GM23338 (cell line): ENCODE data around the gene ZNF280C. TPM values are rescaled to one million over a fixed set of nuclear protein-coding genes. Genes with fewer than 3 reads are reported as not detected.

Experiments used
- ATAC-seq: fragments of 200-7000 bp; cut with Tn5 transposase; 3 replicates; pipeline ENCODE4 v1.9.1; 2020
- DNase-seq: peaks from one replicate; pipeline ENCODE4 v3.0.0-alpha.2; 2015; ENCODE audit warnings: low spot score
- H2AFZ ChIP-seq: fragments of 200-600 bp; sonication (generic); 2 replicates; pipeline ENCODE4 v1.8.0; 2016; ENCODE audit warnings: antibody characterized with exemption, mild to moderate bottlenecking, moderate library complexity
- H3F3A ChIP-seq: fragments of 200-600 bp; sonication (generic); replicated peaks from 2 replicates; pipeline ENCODE4 v1.8.0; 2017; ENCODE audit warnings: antibody characterized with exemption, mixed run types, low read depth
- H3K27ac ChIP-seq: fragments of 200-600 bp; sonication (generic); 2 replicates; pipeline ENCODE4 v1.6.1; 2016; ENCODE audit warnings: low read depth
- H3K27me3 ChIP-seq: fragments of 200-600 bp; sonication (generic); 2 replicates; pipeline ENCODE4 v1.8.0; 2016; ENCODE audit warnings: mild to moderate bottlenecking, mixed run types, moderate library complexity; ENCODE audit not compliant: insufficient read depth
- H3K36me3 ChIP-seq: fragments of 200-600 bp; sonication (generic); 2 replicates; pipeline ENCODE4 v1.8.0; 2016; ENCODE audit warnings: mild to moderate bottlenecking; ENCODE audit not compliant: insufficient read depth
- H3K4me1 ChIP-seq: fragments of 200-600 bp; sonication (generic); 2 replicates; pipeline ENCODE4 v1.8.0; 2016; ENCODE audit warnings: mild to moderate bottlenecking, moderate library complexity; ENCODE audit not compliant: insufficient read depth
- H3K4me2 ChIP-seq: fragments of 200-600 bp; sonication (generic); 2 replicates; pipeline ENCODE4 v1.7.1; 2017; ENCODE audit warnings: mixed run types
- H3K4me3 ChIP-seq: fragments of 200-600 bp; sonication (generic); 2 replicates; pipeline ENCODE4 v1.6.1; 2016; ENCODE audit warnings: mixed run types
- H3K79me2 ChIP-seq: fragments of 200-600 bp; sonication (generic); replicated peaks from 2 replicates; pipeline ENCODE4 v1.8.0; 2017; ENCODE audit warnings: mild to moderate bottlenecking; ENCODE audit not compliant: insufficient read depth
- H3K9me2 ChIP-seq: fragments of 200-600 bp; sonication (generic); 2 replicates; pipeline ENCODE4 v1.8.0; 2017; ENCODE audit not compliant: insufficient read depth
- H4K20me1 ChIP-seq: fragments of 200-600 bp; sonication (generic); replicated peaks from 2 replicates; pipeline ENCODE4 v1.8.0; 2017; ENCODE audit warnings: mild to moderate bottlenecking; ENCODE audit not compliant: insufficient read depth
- H3K27ac Mint-ChIP-seq: 2 replicates; pipeline ENCODE4 v1.8.0; 2020; ENCODE audit warnings: inconsistent platforms, mild to moderate bottlenecking, moderate library complexity, mixed read lengths
- H3K27me3 Mint-ChIP-seq: 3 replicates; pipeline ENCODE4 v1.8.0; 2022; ENCODE audit warnings: low read depth, mild to moderate bottlenecking, moderate library complexity, mixed read lengths, inconsistent platforms; ENCODE audit not compliant: insufficient read depth, poor library complexity
- H3K36me3 Mint-ChIP-seq: 3 replicates; pipeline ENCODE4 v1.8.0; 2021; ENCODE audit warnings: low read depth, mild to moderate bottlenecking, inconsistent platforms, moderate library complexity, mixed read lengths
- H3K4me1 Mint-ChIP-seq: 3 replicates; pipeline ENCODE4 v1.8.0; 2020; ENCODE audit warnings: mild to moderate bottlenecking, inconsistent platforms, mixed read lengths
- H3K4me3 Mint-ChIP-seq: 3 replicates; pipeline ENCODE4 v1.8.0; 2021; ENCODE audit warnings: moderate library complexity, mild to moderate bottlenecking, inconsistent platforms, mixed read lengths
- H3K9me3 Mint-ChIP-seq: 3 replicates; pipeline ENCODE4 v1.8.0; 2020; ENCODE audit warnings: moderate library complexity, mild to moderate bottlenecking, inconsistent platforms, mixed read lengths
- EZH2 ChIP-seq: fragments of 200-600 bp; sonication (generic); IDR thresholded peaks from one replicate; pipeline ENCODE4 v1.8.0; 2017; ENCODE audit warnings: antibody characterized with exemption, mild to moderate bottlenecking, low read depth; ENCODE audit not compliant: unreplicated experiment
- EZH2phosphoT487 ChIP-seq: fragments of 200-600 bp; sonication (generic); IDR thresholded peaks from one replicate; pipeline ENCODE4 v1.8.1; 2018; ENCODE audit warnings: antibody characterized with exemption; ENCODE audit not compliant: unreplicated experiment
- NANOG ChIP-seq: IDR thresholded peaks from 2 replicates; pipeline ENCODE4 v1.6.1; 2016; ENCODE audit warnings: antibody characterized with exemption, borderline replicate concordance
- STAT1 ChIP-seq: IDR thresholded peaks from one replicate; pipeline ENCODE4 v1.6.1; 2016; ENCODE audit warnings: antibody characterized with exemption; ENCODE audit not compliant: unreplicated experiment
- polyA plus RNA-seq: library from polyadenylated mRNA; unstranded; fragments of >200 nt; fragmentation: Nextera tagmentation; extraction: Ambion mirVana; gene quantifications from 2 replicates; pipeline ENCODE4 v1.2.1, GENCODE V29; 2016
- total RNA-seq: library from RNA; depleted of rRNA; stranded (reverse); fragments of >200 nt; shearing (Covaris generic); gene quantifications from 2 replicates; pipeline ENCODE4 v1.2.3, GENCODE V29; 2014
- TF ChIP-seq, protein P1 (sequence below): IDR thresholded peaks from 2 replicates; pipeline ENCODE4 v1.6.1; 2016; ENCODE audit warnings: antibody characterized with exemption
- TF ChIP-seq, protein P2 (sequence below): IDR thresholded peaks from one replicate; pipeline ENCODE4 v1.6.1; 2018; ENCODE audit warnings: antibody characterized with exemption; ENCODE audit not compliant: unreplicated experiment
- TF ChIP-seq, protein P3 (sequence below): fragments of 250-450 bp; sonication (Bioruptor Pico); IDR thresholded peaks from 2 replicates; pipeline ENCODE4 v1.5.0; 2020; ENCODE audit warnings: mild to moderate bottlenecking, moderate library complexity

ZNF280C gene
- total and polyA plus RNA-seq, 2 experiments from 2014 or later, result 7.9 to 14.4 TPM

DNA sequence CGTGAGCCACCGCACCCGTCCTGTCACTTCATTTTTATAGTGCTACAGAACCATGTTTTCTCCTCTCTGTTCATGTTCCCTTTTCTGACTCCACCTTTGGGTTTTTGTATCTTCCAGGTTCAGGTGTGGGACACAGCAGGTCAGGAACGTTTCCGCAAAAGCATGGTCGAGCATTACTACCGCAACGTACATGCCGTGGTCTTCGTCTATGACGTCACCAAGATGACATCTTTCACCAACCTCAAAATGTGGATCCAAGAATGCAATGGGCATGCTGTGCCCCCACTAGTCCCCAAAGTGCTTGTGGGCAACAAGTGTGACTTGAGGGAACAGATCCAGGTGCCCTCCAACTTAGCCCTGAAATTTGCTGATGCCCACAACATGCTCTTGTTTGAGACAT, 84.5 kb downstream of the ZNF280C start:
- Mint-ChIP-seq H3K36me3 (no peaks in the 10 kb centered on the region), H3K4me3 (no peak overlapping the region), H3K27me3 (peaks cover 6% of the 10 kb centered on the region), H3K4me1 (no peaks in the 10 kb centered on the region; the same call in 2 of the 3 replicates), H3K9me3 (no peaks in the 10 kb centered on the region), H3K27ac (no peak overlapping the region)
- ATAC-seq (no peak), DNase-seq (no peak)
- Histone ChIP-seq H3K27ac (no peak overlapping the region), H3K27me3 (no peaks in the 10 kb centered on the region), H3K36me3 (no peaks in the 10 kb centered on the region), H3K4me2 (no peak overlapping the region), H3K4me1 (no peaks in the 10 kb centered on the region), H2AFZ (no peak overlapping the region), H4K20me1 (no peaks in the 10 kb centered on the region), H3K9me2 (no peaks in the 10 kb centered on the region), H3K4me3 (no peak overlapping the region), H3K79me2 (no peaks in the 10 kb centered on the region), H3F3A (no peaks in the 10 kb centered on the region)
- no peak for TF ChIP-seq NANOG
- TF ChIP-seq, protein P1, sequence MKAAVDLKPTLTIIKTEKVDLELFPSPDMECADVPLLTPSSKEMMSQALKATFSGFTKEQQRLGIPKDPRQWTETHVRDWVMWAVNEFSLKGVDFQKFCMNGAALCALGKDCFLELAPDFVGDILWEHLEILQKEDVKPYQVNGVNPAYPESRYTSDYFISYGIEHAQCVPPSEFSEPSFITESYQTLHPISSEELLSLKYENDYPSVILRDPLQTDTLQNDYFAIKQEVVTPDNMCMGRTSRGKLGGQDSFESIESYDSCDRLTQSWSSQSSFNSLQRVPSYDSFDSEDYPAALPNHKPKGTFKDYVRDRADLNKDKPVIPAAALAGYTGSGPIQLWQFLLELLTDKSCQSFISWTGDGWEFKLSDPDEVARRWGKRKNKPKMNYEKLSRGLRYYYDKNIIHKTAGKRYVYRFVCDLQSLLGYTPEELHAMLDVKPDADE, result no peak
- TF ChIP-seq, protein P2, sequence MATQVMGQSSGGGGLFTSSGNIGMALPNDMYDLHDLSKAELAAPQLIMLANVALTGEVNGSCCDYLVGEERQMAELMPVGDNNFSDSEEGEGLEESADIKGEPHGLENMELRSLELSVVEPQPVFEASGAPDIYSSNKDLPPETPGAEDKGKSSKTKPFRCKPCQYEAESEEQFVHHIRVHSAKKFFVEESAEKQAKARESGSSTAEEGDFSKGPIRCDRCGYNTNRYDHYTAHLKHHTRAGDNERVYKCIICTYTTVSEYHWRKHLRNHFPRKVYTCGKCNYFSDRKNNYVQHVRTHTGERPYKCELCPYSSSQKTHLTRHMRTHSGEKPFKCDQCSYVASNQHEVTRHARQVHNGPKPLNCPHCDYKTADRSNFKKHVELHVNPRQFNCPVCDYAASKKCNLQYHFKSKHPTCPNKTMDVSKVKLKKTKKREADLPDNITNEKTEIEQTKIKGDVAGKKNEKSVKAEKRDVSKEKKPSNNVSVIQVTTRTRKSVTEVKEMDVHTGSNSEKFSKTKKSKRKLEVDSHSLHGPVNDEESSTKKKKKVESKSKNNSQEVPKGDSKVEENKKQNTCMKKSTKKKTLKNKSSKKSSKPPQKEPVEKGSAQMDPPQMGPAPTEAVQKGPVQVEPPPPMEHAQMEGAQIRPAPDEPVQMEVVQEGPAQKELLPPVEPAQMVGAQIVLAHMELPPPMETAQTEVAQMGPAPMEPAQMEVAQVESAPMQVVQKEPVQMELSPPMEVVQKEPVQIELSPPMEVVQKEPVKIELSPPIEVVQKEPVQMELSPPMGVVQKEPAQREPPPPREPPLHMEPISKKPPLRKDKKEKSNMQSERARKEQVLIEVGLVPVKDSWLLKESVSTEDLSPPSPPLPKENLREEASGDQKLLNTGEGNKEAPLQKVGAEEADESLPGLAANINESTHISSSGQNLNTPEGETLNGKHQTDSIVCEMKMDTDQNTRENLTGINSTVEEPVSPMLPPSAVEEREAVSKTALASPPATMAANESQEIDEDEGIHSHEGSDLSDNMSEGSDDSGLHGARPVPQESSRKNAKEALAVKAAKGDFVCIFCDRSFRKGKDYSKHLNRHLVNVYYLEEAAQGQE, result no peak
- no peak for TF ChIP-seq STAT1

DNA sequence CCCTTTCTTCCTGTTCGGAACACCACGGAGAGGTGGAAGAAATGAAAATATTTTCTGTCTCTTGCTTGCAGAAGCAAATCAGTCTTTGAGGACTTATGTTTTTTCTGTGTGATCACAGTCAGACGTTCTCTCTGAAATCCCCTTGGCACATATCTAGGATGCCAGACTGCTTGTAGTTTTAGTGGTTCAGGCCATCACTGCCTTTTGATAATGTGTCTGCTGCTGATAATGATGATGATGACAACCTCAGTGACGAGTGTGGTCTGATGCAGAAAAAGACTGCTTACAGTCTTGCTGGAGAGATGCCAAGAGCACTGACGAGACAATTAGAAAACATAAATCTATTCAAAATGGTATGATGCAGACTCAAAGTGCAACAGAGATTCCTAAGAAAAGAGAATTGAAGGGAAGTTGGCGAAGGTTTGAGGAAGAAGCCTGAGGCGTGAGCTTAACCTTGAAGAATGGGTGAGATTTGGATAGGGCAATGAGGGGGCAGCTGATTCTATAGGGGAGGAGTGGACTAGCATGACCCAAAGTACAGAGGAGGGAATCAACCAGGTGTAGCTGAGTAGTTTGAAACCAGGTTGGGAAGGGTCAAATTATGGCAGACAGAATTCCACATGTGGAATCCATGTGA, 89.0 kb downstream of the ZNF280C start:
- ATAC-seq (no peak), DNase-seq (no peak)
- no peaks in the 10 kb centered on the region for H3K79me2 ChIP-seq
- H3K4me1 ChIP-seq, result no peaks in the 10 kb centered on the region
- no peaks in the 10 kb centered on the region for H3K36me3 Mint-ChIP-seq
- no peak overlapping the region for H3K4me3 ChIP-seq
- H3K27me3 Mint-ChIP-seq, result peaks cover 6% of the 10 kb centered on the region
- H3K9me2 ChIP-seq, result no peaks in the 10 kb centered on the region
- no peaks in the 10 kb centered on the region; the same call in 2 of the 3 replicates for H3K4me1 Mint-ChIP-seq
- H3K27ac ChIP-seq, result no peak overlapping the region
- H3K4me2 ChIP-seq, result no peak overlapping the region
- no peaks in the 10 kb centered on the region for H4K20me1 ChIP-seq
- no peak overlapping the region for H3K4me3 Mint-ChIP-seq
- H3F3A ChIP-seq, result no peaks in the 10 kb centered on the region
- H3K9me3 Mint-ChIP-seq, result no peaks in the 10 kb centered on the region; the same call in 2 of the 3 replicates
- H3K27me3 ChIP-seq, result no peaks in the 10 kb centered on the region
- H3K36me3 ChIP-seq, result no peaks in the 10 kb centered on the region
- TF ChIP-seq, protein P1, result no peak
- no peak for TF ChIP-seq NANOG
- TF ChIP-seq EZH2phosphoT487, result no peak
- TF ChIP-seq EZH2, result no peak
- TF ChIP-seq STAT1, result no peak
- TF ChIP-seq, protein P3, sequence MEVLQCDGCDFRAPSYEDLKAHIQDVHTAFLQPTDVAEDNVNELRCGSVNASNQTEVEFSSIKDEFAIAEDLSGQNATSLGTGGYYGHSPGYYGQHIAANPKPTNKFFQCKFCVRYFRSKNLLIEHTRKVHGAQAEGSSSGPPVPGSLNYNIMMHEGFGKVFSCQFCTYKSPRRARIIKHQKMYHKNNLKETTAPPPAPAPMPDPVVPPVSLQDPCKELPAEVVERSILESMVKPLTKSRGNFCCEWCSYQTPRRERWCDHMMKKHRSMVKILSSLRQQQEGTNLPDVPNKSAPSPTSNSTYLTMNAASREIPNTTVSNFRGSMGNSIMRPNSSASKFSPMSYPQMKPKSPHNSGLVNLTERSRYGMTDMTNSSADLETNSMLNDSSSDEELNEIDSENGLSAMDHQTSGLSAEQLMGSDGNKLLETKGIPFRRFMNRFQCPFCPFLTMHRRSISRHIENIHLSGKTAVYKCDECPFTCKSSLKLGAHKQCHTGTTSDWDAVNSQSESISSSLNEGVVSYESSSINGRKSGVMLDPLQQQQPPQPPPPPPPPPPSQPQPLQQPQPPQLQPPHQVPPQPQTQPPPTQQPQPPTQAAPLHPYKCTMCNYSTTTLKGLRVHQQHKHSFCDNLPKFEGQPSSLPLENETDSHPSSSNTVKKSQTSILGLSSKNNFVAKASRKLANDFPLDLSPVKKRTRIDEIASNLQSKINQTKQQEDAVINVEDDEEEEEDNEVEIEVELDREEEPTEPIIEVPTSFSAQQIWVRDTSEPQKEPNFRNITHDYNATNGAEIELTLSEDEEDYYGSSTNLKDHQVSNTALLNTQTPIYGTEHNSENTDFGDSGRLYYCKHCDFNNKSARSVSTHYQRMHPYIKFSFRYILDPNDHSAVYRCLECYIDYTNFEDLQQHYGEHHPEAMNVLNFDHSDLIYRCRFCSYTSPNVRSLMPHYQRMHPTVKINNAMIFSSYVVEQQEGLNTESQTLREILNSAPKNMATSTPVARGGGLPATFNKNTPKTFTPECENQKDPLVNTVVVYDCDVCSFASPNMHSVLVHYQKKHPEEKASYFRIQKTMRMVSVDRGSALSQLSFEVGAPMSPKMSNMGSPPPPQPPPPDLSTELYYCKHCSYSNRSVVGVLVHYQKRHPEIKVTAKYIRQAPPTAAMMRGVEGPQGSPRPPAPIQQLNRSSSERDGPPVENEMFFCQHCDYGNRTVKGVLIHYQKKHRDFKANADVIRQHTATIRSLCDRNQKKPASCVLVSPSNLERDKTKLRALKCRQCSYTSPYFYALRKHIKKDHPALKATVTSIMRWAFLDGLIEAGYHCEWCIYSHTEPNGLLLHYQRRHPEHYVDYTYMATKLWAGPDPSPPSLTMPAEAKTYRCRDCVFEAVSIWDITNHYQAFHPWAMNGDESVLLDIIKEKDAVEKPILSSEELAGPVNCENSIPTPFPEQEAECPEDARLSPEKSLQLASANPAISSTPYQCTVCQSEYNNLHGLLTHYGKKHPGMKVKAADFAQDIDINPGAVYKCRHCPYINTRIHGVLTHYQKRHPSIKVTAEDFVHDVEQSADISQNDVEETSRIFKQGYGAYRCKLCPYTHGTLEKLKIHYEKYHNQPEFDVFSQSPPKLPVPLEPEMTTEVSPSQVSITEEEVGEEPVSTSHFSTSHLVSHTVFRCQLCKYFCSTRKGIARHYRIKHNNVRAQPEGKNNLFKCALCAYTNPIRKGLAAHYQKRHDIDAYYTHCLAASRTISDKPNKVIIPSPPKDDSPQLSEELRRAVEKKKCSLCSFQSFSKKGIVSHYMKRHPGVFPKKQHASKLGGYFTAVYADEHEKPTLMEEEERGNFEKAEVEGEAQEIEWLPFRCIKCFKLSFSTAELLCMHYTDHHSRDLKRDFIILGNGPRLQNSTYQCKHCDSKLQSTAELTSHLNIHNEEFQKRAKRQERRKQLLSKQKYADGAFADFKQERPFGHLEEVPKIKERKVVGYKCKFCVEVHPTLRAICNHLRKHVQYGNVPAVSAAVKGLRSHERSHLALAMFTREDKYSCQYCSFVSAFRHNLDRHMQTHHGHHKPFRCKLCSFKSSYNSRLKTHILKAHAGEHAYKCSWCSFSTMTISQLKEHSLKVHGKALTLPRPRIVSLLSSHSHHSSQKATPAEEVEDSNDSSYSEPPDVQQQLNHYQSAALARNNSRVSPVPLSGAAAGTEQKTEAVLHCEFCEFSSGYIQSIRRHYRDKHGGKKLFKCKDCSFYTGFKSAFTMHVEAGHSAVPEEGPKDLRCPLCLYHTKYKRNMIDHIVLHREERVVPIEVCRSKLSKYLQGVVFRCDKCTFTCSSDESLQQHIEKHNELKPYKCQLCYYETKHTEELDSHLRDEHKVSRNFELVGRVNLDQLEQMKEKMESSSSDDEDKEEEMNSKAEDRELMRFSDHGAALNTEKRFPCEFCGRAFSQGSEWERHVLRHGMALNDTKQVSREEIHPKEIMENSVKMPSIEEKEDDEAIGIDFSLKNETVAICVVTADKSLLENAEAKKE (CRISPR knock-in tag), result no peak
- no peak overlapping the region for H3K27ac Mint-ChIP-seq
- H2AFZ ChIP-seq, result no peak overlapping the region
